Stimulated activated naive CD8-positive, alpha-beta T cell treated with anti-CD3 and anti-CD28 coated beads, Interleukin-15, Interleukin-2, amounts not matched to agents 100 U/mL and 50 U/mL, for 24 hours (primary cell): ENCODE results near the gene SLC13A1.
"Not testable (repeated sequence)": the region's sequence is repeated elsewhere in the genome, so short reads cannot be mapped to it uniquely, and the experiment has no call there.

Experiments used
- ATAC-seq: fragments of 150-1000 bp; cut with Tn5 transposase; one replicate; pipeline ENCODE4 v1.10.0; 2021
- DNase-seq: peaks from one replicate; pipeline ENCODE4 v3.0.0; 2021

Gene SLC13A1

DNA sequence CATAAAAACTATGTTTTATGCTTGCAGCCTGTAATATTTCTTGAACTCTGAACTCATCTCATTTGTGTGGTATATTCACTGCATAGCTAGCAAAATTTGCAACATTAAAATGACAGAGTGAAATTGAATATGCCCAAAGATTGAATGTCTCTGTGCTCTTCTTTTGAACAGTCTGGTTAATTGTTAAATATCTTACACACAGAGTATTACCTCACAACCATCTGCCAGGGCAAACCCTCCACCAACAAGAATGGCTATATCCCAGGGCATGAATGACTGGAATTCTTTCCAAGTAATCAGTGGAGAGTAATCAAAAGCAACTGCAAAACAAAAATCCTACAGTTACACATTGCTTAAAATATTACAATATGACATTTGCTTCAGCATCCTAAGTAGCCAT, 76.9 kb downstream of the SLC13A1 start:
- no peak for DNase-seq
- ATAC-seq, result no peak

DNA sequence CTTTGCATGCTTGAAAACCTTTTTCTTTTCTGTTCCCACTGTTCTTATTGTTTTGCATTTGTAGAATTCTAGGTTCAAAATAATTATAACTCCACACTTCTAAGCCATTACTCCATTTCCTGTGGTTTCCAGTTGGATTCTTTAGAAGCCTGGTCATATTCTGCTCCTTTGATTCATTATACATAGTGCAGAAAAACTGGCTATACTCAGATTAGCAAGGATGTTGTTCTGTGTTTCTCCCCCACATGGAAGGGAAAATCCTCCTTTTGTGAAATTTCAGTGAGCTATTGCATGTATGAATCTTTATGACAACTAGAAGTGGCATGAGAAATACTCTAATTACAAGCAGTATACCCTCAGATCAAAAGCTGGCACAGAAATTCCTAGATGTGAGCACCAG, 79.5 kb downstream of the SLC13A1 start:
- ATAC-seq (no peak), DNase-seq (no peak)

DNA sequence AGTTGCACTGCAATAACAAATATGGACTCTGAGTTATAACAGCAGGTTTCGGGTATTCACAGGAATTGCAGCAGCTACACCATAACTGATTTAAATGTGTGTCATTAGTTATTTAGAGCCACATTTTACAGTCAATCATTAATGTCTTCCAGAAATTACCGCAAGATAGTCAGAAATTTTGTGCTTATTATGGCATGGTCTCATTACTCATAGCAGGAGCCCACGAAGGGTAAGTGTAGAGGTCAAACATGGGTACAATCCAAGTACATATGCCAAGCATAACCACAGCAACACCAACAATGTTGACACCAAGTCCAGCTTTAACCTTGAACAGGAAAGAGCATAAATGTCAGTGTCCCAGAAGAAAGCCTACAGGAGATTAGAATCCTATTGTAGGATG, 84.4 kb downstream of the SLC13A1 start:
- DNase-seq, result no peak

DNA sequence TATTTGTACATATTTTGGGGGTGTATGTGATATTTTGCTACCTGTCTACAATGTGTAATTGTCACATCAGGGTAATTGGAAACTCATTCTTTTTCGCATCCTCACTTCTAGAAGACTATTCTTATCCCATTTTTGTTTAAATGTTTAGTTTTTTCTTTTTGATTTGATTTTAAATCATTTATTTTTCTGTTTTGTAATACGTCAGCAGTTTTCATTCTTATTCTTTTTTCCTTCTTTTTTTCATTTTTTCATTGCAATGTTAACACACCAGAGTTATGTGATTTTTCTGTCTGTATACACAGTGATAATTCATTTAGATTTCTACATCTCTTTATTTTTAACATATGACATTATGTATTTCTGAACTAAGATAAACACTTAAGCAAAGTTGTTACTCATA, 85.5 kb downstream of the SLC13A1 start:
- DNase-seq (no peak), ATAC-seq (no peak)

More for the DNA sequence above, 84.4 kb downstream of the SLC13A1 start:
- no peak for ATAC-seq

DNA sequence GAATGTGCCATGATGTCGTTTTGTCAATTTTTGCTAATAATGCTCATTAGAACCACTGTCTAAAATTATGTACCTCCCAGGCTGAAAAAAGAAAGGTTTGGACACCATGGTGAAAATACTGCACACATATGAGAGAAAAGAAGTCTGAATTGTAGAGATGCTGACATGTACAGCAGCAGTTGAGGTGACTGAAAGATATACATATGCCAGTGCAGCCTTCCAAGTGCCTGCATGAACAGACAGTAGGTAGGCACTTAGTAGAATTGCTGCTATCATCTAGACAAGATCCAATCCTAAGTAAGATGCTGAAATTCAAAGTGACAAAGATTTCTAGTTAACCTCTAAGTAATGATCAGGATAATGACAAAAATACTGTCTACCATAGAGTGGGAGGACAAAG, 86.9 kb downstream of the SLC13A1 start:
- DNase-seq, result no peak
- ATAC-seq, result no peak

DNA sequence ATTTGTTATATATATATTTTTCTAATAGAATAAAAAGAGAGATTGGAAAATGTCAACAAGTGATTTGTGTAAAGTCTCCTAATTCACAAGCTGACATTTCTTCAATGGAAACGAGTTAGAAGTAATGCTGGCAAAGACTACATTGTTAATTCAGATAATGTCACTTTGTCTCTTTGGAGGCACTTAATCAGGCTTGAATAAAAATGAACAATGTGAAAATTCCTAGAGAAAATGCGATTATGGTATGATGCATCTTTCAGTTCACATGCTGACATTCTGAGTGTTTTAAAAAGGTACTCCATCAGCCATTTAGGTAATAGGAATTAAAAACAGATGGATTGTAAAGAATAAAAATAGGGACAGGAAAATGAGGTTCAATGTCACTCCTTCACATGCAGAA, 100.1 kb downstream of the SLC13A1 start:
- ATAC-seq (no peak), DNase-seq (no peak)

DNA sequence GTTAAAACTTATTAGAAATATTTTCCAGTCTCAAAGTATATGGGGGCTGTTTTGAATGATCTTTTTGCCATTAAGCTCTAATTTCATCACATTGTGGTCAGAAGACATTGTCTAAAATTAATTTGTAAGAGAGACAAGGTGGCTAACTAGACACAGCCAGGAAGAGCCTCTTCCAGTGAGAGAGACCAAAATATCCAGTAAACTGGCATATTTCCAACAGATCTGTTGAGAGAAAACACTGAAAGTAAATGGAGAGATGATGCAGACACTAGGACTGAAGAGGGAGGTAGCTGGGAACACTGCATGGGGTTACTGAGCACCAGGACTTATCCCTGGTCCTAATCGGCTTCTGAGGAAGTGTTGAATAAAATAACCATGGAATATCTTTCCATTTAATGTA, 102.8 kb downstream of the SLC13A1 start:
- DNase-seq, result no peak
- ATAC-seq, result no peak

DNA sequence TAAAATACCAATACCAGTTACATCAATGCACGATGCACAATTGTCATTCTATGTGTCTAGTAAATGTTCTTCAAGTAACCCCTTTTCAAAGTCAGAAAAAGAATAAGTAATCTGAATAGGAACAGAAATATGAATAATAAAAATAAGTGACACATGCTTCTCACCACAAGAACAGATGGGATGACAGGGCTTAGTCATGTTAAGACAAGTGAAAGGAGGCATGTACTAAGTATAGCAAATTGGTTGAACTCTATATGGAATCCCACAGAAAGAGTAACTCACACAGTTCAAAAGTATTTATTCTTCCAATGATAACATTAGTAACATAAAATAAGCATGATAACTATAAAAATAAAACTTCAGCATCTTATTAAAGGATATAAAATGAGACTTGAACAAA, 103.3 kb downstream of the SLC13A1 start:
- ATAC-seq, result no peak
- DNase-seq, result no peak

DNA sequence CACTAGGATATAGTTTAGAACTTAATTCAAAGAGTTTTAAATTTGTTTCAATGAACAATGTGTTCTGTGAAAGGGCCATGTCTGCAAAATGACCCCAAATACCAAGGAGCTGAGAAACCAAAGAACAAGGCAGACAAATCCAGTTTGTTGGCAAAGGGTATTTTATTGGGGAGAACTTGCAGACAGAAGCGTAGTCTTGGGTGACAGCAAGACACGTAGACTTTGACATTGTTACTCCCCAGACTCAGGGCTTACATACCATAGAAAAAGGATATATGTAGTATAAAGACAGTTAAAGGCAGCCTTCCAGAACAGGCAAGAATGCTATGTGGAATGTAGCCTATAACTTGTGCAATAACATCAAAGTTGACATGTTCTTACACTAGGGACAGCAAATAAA, 109.3 kb downstream of the SLC13A1 start:
- DNase-seq (no peak), ATAC-seq (no peak)

DNA sequence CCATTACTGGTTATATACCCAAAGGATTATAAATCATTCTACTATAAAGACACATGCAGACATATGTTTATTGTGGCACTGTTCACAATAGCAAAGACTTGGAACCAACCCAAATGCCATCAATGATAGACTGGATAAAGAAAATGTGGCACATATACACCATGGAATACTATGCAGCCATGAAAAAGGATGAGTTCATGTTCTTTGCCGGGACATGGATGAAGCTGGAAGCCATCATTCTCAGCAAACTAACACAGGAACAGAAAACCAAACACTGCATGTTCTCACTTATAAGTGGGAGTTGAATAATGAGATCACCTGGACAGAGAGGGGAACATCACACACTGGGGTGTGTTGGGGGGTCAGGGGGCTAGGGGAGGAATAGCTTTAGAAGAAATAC, 112.9 kb downstream of the SLC13A1 start:
- ATAC-seq, DNase-seq: not testable (repeated sequence)

DNA sequence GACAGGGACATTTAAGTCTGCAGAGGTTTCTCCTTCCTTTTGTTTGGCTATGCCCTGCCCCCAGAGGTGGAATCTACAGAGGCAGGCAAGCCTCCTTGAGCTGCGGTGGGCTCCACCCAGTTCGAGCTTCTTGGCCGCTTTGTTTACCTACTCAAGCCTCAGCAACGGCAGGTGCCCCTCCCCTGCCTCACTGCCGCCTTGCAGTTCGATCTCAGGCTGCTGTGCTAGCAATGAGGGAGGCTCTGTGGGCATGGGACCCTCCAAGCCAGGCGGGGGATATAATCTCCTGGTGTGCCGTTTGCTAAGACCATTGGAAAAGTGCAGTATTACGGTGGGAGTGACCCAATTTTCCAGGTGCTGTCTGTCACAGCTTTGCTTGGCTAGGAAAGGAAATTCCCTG, 114.9 kb downstream of the SLC13A1 start:
- not testable (repeated sequence) for ATAC-seq, DNase-seq

DNA sequence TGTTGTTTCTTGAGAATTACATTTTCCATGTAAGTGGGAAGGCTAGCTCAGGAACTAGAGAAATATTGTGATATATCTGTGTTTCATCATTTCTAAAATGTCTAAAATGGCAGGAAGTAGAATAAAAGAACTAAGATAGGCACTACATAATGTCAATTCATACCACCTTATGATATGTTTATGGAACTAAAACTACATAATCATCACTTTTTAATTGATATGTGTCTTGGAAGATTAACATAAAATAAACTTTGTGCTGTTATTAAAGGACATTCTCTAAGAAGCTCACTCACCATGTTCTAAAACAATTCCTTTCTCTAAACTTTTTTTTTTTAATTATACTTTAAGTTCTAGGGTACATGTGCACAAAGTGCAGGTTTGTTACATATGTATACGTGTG, 120.7 kb downstream of the SLC13A1 start:
- ATAC-seq (no peak), DNase-seq (no peak)

DNA sequence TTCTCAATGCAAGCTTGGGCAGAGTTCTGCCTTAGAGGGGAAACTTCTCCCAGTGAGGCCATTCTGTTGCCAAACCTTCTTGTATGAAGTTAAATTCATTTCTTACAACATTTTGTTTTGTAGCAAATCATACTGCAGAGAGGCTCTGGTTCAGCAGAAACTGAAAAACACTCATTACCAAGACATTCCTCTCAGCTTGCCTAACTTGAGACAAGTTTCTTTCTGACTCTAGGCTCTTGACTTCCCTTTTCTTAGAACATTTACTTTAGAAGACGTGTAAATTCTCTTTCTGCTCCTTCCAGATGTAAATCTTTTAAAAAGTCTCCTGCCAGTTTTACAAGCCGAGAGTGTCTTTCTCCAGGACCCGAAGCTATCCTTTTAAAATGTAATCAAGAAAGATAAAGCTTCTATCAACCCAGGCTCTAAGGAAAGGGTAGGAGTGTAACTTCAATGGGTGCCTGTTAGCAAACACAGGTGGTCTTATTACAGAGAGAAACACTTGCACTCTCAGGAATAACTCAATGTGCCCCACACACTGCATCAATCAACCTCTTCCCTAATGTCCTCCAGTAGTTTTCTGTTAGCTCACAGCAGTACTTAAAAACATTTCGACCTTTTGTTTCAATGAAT, 123.8 kb downstream of the SLC13A1 start:
- no peak for DNase-seq
- no peak for ATAC-seq

DNA sequence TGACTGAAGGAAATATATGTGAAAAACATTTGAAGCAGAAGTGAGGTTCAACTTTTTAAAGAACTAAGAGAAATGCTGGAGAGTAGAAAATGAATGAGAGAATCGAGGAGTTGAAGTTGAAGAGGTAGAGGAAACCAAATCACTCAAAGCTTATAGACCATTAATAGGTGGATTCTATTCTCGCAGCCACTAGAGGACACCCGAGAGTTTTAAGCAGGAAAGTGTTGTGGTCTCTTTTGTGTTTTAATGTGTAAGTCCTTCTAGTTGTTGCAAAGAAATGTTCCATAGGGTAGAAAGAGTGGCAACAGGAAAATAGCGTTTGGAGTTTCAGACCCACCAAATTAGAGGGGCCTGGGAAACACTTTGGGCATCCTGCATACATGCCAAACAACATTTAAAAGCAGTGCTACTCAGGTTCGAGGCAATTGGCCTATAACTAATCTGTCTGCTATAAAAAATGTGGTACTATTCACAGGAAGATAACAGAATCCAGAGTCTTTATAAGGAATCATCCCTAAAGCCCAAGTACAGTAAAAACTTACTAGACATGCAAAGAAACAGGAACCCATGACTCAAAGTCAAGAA, 129.0 kb downstream of the SLC13A1 start:
- no peak for ATAC-seq
- DNase-seq, result no peak

DNA sequence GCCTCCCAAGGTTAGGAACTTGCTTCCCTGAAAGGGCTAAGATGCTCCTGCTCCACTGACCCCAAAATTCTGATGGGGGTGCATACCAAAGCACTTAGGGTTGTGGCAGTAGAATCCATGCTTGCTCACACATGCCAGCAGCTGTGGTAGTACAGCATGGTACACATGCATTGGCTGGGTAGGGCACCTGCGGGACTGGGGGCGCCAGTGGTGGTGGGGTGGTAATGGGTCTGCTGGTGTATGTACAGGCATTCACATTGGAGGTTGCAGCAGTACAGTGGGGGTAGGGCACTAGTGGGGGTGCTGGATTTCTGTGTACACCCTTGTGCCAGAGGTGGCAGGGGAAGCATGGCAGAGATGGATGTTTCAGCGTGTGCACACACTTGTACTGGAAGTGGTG, 132.0 kb downstream of the SLC13A1 start:
- no peak for ATAC-seq
- DNase-seq, result no peak
